Prostate gland (tissue), 2 donors: Measurements from ENCODE around the gene ZNF208. TPM values are rescaled to one million over a fixed set of nuclear protein-coding genes. Genes with fewer than 3 reads are reported as not detected.

ENCODE experiments used
- DNase-seq: peaks from one replicate; pipeline ENCODE4 v3.0.0-alpha.2; 2019; ENCODE audit warnings: low spot score
- H3K27ac ChIP-seq, 2 donors: fragments of 200-600 bp; sonication (generic); 2 replicates each; pipeline ENCODE4 v1.5.1; 2017 to 2019
- H3K27me3 ChIP-seq: fragments of 200-600 bp; sonication (generic); replicated peaks from 2 replicates; pipeline ENCODE4 v1.5.1; 2019; ENCODE audit not compliant: insufficient read depth
- H3K36me3 ChIP-seq, 2 donors: fragments of 200-600 bp; sonication (generic); 1 replicate in 1 of 2; 2 replicates in 1 of 2; pipeline versions ENCODE4 v1.5.1 to v1.8.1; 2017 to 2019
- H3K4me1 ChIP-seq: fragments of 200-600 bp; sonication (generic); replicated peaks from 2 replicates; pipeline ENCODE4 v1.5.1; 2019
- H3K4me3 ChIP-seq, 2 donors: fragments of 200-600 bp; sonication (generic); 2 replicates each; pipeline ENCODE4 v1.5.1; 2017 to 2019
- H3K9me3 ChIP-seq: fragments of 200-600 bp; sonication (generic); 2 replicates; pipeline ENCODE4 v1.5.1; 2017
- CTCF ChIP-seq, 4 experiments: fragments of 200-600 bp in 2 of 4; fragments of 450-650 bp in 2 of 4; sonication (generic) in 2 of 4; IDR thresholded peaks; 1 replicate in 3 of 4; 2 replicates in 1 of 4; pipeline ENCODE4 v1.5.1; 2016 to 2019; ENCODE audit warnings: antibody characterized with exemption in 4 of 4, mild to moderate bottlenecking in 2 of 4, moderate library complexity in 2 of 4
- POLR2A ChIP-seq: fragments of 450-650 bp; IDR thresholded peaks from one replicate; pipeline ENCODE4 v1.6.1; 2016; ENCODE audit warnings: antibody characterized with exemption, mild to moderate bottlenecking
- POLR2AphosphoS5 ChIP-seq: sonication (generic); formaldehyde crosslinking; IDR thresholded peaks from one replicate; pipeline ENCODE4 v1.6.1; 2017; ENCODE audit warnings: antibody characterized with exemption
- whole genome bisulfite sequencing: methylation state at CpG from one replicate; pipeline ENCODE4 v1.1.5; 2018; 5-methylcytosine and 5-hydroxymethylcytosine counted together
- intact Hi-C: fragments of 100-400 bp; cut with DNase I; formaldehyde crosslinking; loops from one replicate; pipeline ENCODE4 v1.14.2; 2022
- total RNA-seq, 2 donors: library from RNA; depleted of rRNA; stranded (reverse); fragments of >200 nt; gene quantifications; one replicate each; pipeline ENCODE4 v1.1.0, GENCODE V29; 2016

The ZNF208 gene
- total RNA-seq, 2 donors from 2014 or later = 4.3 to 12.4 TPM

GRCh38 chr19:21922276-21922675 is 88.5 kb downstream of the ZNF208 start:
- H3K4me1 ChIP-seq = no peaks in the 10 kb centered on the region
- 27% methylated on average over 2 of the region's 2 CpGs for WGBS
- no peak for TF ChIP-seq POLR2A
- no peak for TF ChIP-seq POLR2AphosphoS5
- TF ChIP-seq CTCF (IDR thresholded peaks at IDR 0.05) = no peak
- no peak for DNase-seq
- no peaks in the 10 kb centered on the region for H3K36me3 ChIP-seq
- no peak overlapping the region for H3K27ac ChIP-seq
- no peaks in the 10 kb centered on the region for H3K9me3 ChIP-seq
- intact Hi-C loops = no loop called here
- H3K4me3 ChIP-seq = no peak overlapping the region
- H3K27me3 ChIP-seq = no peaks in the 10 kb centered on the region

GRCh38 chr19:21921691-21922180 is 89.0 kb downstream of the ZNF208 start:
- H3K4me1 ChIP-seq = no peaks in the 10 kb centered on the region
- TF ChIP-seq POLR2AphosphoS5 = no peak
- no peak for TF ChIP-seq POLR2A
- no peak for TF ChIP-seq CTCF (IDR thresholded peaks at IDR 0.05)
- no peaks in the 10 kb centered on the region for H3K27me3 ChIP-seq
- WGBS = 85% methylated on average over 3 of the region's 3 CpGs
- intact Hi-C loops = no loop called here
- H3K36me3 ChIP-seq = no peaks in the 10 kb centered on the region
- DNase-seq = no peak
- H3K27ac ChIP-seq = no peak overlapping the region
- H3K9me3 ChIP-seq = no peaks in the 10 kb centered on the region
- H3K4me3 ChIP-seq = no peak overlapping the region

- TF ChIP-seq POLR2A (no peak), CTCF (IDR thresholded peaks at IDR 0.05) (no peak), POLR2AphosphoS5 (no peak)
- Histone ChIP-seq H3K27ac (no peak overlapping the region), H3K36me3 (no peaks in the 10 kb centered on the region), H3K9me3 (no peaks in the 10 kb centered on the region), H3K27me3 (no peaks in the 10 kb centered on the region), H3K4me3 (no peak overlapping the region), H3K4me1 (no peaks in the 10 kb centered on the region)
- DNase-seq = no peak
- intact Hi-C loops = no loop called here
- WGBS = 28% methylated on average over 3 of the region's 3 CpGs
These were observed 95.3 kb downstream of the ZNF208 start for GRCh38 chr19:21915411-21915810.

GRCh38 chr19:21912654-21913053 is 98.1 kb downstream of the ZNF208 start:
- TF ChIP-seq CTCF (IDR thresholded peaks at IDR 0.05) (no peak), POLR2A (no peak), POLR2AphosphoS5 (no peak)
- Histone ChIP-seq H3K27ac (no peak overlapping the region), H3K27me3 (no peaks in the 10 kb centered on the region), H3K4me3 (no peak overlapping the region), H3K36me3 (no peaks in the 10 kb centered on the region), H3K4me1 (no peaks in the 10 kb centered on the region), H3K9me3 (no peaks in the 10 kb centered on the region)
- 94% methylated on average over 2 of the region's 2 CpGs for WGBS
- no peak for DNase-seq
- intact Hi-C loops = no loop called here

- Histone ChIP-seq H3K27ac (no peak overlapping the region), H3K9me3 (no peaks in the 10 kb centered on the region), H3K27me3 (no peaks in the 10 kb centered on the region), H3K4me1 (no peaks in the 10 kb centered on the region), H3K36me3 (no peaks in the 10 kb centered on the region), H3K4me3 (no peak overlapping the region)
- intact Hi-C loops = no loop called here
- TF ChIP-seq POLR2A (no peak), POLR2AphosphoS5 (no peak), CTCF (IDR thresholded peaks at IDR 0.05) (no peak)
- no peak for DNase-seq
- 96% methylated on average over 2 of the region's 2 CpGs for WGBS
These were observed 100.4 kb downstream of the ZNF208 start for GRCh38 chr19:21910318-21910717.
